Measurements from ENCODE around the gene SUMO2. TPM values are rescaled to one million over a fixed set of nuclear protein-coding genes. Genes with fewer than 3 reads are reported as not detected.

SUMO2 gene
- total RNA-seq, 2 donors from 2014 or later: 57.9 to 60.1 TPM

DNA sequence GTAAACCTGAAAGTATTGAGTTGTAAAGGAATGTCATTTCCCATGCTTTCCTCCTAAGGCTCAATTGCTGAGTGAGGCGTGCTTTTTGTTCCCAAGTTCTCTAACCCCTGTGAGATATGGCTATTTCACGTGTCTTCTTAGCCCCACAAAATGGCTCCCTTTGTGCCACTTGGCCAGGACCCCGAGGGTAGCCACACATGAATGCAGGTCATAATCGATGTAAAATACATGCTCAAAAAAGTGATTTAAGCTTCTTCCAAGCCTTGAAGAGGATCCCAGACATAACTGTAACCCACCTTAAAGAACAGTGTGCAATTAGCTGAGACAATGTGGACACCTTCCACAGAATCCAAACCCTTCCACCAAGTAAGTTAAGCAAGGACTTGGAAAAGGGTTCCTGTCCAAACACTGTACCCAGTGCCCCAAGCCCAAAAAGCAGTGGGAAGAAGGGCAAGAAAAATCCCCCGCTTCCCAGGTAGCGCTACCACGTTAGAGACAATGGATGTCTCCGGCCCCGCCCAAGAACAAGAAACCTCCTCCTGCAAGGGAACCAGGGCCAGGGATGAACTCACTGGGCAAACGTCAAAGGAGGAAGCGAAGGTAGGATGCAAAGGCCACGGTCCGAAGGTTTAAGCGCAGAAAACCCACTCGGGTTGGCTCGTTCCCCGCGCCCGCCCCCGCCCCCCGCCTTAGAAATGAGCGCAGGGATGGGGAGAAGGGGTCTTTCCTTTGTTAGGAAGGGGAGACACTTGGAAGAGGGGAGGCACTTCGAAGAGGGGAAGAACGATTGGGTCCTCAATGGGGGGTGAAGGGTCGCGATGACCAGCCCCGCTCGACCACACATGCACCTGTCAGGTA, 29.6 kb downstream of the SUMO2 start:
- ATAC-seq (ENCODE audit: insufficient number of reproducible peaks, low FRiP score, low read depth) (no peak), DNase-seq (ENCODE audit: low spot score) (no peak)
- Histone ChIP-seq H3K4me3 (peak overlapping the region; percentile 85), H3K27me3 (replicated peaks; ENCODE audit: insufficient read depth) (no peaks in the 10 kb centered on the region), H3K4me1 (ENCODE audit: control insufficient read depth in 1 of 2, low read depth in 2 of 2) (peaks cover 8 to 15% of the 10 kb centered on the region in 2 donors), H3K9me3 (no peaks in the 10 kb centered on the region), H3K27ac (no peak overlapping the region), H3K36me3 (no peaks in the 10 kb centered on the region)
- TF ChIP-seq, protein P1, sequence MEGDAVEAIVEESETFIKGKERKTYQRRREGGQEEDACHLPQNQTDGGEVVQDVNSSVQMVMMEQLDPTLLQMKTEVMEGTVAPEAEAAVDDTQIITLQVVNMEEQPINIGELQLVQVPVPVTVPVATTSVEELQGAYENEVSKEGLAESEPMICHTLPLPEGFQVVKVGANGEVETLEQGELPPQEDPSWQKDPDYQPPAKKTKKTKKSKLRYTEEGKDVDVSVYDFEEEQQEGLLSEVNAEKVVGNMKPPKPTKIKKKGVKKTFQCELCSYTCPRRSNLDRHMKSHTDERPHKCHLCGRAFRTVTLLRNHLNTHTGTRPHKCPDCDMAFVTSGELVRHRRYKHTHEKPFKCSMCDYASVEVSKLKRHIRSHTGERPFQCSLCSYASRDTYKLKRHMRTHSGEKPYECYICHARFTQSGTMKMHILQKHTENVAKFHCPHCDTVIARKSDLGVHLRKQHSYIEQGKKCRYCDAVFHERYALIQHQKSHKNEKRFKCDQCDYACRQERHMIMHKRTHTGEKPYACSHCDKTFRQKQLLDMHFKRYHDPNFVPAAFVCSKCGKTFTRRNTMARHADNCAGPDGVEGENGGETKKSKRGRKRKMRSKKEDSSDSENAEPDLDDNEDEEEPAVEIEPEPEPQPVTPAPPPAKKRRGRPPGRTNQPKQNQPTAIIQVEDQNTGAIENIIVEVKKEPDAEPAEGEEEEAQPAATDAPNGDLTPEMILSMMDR (IDR thresholded peaks at IDR 0.05): no peak

DNA sequence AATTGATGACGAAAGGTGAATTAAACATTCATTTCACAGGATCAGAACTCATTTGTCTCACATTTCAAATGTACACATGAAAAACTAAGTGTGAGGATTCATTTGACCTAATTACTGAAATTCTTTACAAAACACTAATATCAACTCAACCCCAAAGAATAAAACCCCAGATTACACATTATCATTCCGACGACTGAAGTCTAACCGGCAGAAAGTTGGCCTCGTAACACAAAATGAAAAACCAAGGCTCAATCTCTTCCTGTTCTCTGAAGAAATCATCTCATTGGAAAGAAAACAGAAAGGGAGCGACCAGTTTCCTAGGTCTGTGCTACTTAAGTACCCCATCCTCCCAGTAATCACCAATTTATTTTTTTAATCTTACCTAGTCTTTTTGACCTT, 30.2 kb downstream of the SUMO2 start:
- peaks cover 8 to 15% of the 10 kb centered on the region in 2 donors for H3K4me1 ChIP-seq (ENCODE audit: control insufficient read depth in 1 of 2, low read depth in 2 of 2)
- no peak overlapping the region for H3K27ac ChIP-seq
- H3K9me3 ChIP-seq: no peaks in the 10 kb centered on the region
- no peaks in the 10 kb centered on the region for H3K27me3 ChIP-seq (replicated peaks; ENCODE audit: insufficient read depth)
- TF ChIP-seq, protein P1 (IDR thresholded peaks at IDR 0.05): no peak
- no peak for DNase-seq (ENCODE audit: low spot score)
- H3K4me3 ChIP-seq: no peak overlapping the region
- no peak for ATAC-seq (ENCODE audit: insufficient number of reproducible peaks, low FRiP score, low read depth)
- no peaks in the 10 kb centered on the region for H3K36me3 ChIP-seq

DNA sequence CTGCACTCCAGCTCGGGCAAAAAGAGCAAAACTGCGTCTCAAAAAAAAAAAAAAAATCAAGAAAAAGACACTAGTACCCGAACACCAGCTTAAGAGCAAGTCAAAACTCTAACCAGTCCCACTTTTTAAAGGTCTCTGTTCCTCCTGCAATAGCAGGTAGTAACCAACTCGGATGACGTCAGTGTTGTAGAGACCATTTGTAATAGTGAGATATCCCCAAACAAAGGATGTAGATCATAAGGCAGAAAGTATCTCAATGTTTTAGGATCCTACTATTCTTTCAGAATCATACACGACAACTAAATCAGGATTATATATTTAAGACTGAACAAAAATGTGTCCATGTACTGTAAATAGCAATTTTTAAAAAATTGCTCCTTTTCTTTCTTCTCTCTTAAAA, 30.8 kb downstream of the SUMO2 start:
- DNase-seq (ENCODE audit: low spot score) (no peak), ATAC-seq (ENCODE audit: insufficient number of reproducible peaks, low FRiP score, low read depth) (no peak)
- H3K4me3 ChIP-seq: no peak overlapping the region
- H3K27me3 ChIP-seq (replicated peaks; ENCODE audit: insufficient read depth): no peaks in the 10 kb centered on the region
- H3K36me3 ChIP-seq: no peaks in the 10 kb centered on the region
- no peaks in the 10 kb centered on the region for H3K9me3 ChIP-seq
- TF ChIP-seq, protein P1 (IDR thresholded peaks at IDR 0.05): no peak
- no peak overlapping the region for H3K27ac ChIP-seq
- H3K4me1 ChIP-seq (ENCODE audit: control insufficient read depth in 1 of 2, low read depth in 2 of 2): peaks cover 8 to 15% of the 10 kb centered on the region in 2 donors

DNA sequence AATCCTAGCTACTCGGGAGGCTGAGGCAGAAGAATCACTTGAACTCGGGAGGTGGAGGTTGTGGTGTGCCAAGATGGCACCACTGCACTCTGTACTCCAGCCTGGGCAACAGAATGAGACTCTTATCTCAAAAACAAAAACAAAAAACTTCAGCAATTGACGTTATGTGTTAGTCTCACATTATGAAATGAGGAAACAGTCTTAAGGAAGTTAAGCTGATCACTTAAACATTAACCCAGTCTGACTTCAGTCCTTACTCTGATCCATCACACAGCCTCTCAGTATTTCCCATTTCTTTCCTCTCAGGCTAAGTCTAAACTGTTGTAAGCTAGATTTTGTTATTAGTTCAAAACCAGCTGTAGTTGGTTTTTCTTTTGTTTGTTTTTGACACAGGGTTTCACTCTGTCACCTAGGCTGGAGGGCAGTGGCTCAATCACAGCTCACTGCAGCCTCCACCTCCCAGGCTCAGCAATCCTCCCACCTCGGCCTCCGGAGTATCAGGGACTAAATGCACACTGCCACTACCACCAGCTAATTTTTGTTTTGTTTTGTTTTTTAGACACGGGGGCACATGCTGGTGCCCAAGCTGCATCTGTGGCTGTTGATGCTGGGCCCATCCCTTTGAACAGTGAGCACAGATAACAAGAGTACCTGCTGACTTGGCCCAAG, 34.7 kb downstream of the SUMO2 start:
- Histone ChIP-seq H3K36me3 (no peaks in the 10 kb centered on the region), H3K4me3 (no peak overlapping the region), H3K27ac (no peak overlapping the region), H3K27me3 (replicated peaks; ENCODE audit: insufficient read depth) (no peaks in the 10 kb centered on the region), H3K4me1 (ENCODE audit: control insufficient read depth in 1 of 2, low read depth in 2 of 2) (peaks cover 1 to 5% of the 10 kb centered on the region in 2 donors), H3K9me3 (no peaks in the 10 kb centered on the region)
- TF ChIP-seq, protein P1 (IDR thresholded peaks at IDR 0.05): no peak
- ATAC-seq (ENCODE audit: insufficient number of reproducible peaks, low FRiP score, low read depth) (no peak), DNase-seq (ENCODE audit: low spot score) (no peak)

DNA sequence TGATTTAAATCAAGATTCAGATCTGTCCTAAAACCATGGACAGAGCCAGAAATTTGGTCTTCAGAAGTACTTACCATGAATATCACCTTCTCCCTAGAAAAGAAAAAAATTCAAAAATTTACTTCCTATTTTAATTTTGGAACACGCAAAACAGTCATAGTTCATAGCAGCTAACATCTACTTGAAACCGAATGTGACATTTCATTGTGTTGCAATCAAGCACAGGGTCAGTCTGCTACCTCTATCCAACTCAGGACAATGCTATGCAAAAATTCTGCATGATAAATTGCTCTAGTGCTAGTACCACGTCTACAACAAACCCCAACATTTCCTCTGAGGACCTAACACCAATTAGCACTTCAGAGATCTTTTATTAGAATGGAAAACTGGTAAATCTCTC, 36.2 kb downstream of the SUMO2 start:
- Histone ChIP-seq H3K27ac (no peak overlapping the region), H3K4me3 (no peak overlapping the region), H3K4me1 (ENCODE audit: control insufficient read depth in 1 of 2, low read depth in 2 of 2) (no peaks in the 10 kb centered on the region), H3K27me3 (replicated peaks; ENCODE audit: insufficient read depth) (no peaks in the 10 kb centered on the region), H3K36me3 (no peaks in the 10 kb centered on the region), H3K9me3 (no peaks in the 10 kb centered on the region)
- DNase-seq (ENCODE audit: low spot score) (no peak), ATAC-seq (ENCODE audit: insufficient number of reproducible peaks, low FRiP score, low read depth) (no peak)
- TF ChIP-seq, protein P1 (IDR thresholded peaks at IDR 0.05): no peak

Data from thoracic aorta (tissue), 2 donors.